GM19099 (cell line): ENCODE measurements around the gene SLC25A22.

Experiments
- POLR2A ChIP-seq: IDR thresholded peaks from 3 replicates; pipeline ENCODE4 v1.6.1; 2011; ENCODE audit warnings: low read depth; ENCODE audit not compliant: insufficient read length; ENCODE audit errors: extremely low read depth

The SLC25A22 gene

GRCh38 chr11:770642-771616 is 27.2 kb downstream of the SLC25A22 start:
- no peak for TF ChIP-seq POLR2A

DNA sequence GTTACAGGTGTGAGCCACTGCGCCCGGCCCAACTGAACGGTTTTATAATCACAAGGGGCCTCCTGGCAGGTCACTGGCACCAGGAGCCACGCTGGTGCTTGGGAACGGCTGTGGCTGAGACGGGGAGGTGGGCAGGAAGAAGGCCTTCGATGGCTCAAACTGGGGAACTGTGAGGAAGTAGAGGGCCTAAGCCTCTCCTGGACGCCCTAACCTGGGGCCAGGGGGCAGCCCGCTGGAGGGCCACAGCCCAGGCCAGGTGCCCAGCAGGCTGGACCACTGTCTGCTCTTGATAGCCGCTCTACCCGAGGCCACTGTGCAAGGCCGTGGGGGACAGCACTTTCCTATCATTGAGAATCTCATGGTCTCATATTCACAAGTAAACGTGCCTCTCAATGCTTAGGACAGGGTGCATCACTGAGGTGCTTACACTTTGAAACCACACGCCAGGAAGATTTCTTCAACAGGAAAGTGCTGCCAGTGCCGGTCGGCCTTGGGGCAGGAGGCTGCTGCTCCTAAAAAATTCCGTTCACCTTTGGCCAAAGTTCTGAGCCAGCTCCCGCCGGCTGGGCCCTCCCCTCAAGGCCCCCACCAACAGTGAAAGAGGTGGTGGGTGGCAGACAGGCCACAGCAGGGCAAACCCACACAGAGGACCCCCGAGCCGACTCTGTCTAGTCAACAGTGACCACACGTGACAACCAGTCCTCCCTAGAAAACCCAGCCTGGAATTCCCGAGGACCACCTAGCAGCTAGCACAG is 28.0 kb downstream of the SLC25A22 start:
- no peak for TF ChIP-seq POLR2A

GRCh38 chr11:767238-767637 is 30.8 kb downstream of the SLC25A22 start:
- no peak for TF ChIP-seq POLR2A

- TF ChIP-seq POLR2A = no peak
Observed at GRCh38 chr11:766936-767210, 31.2 kb downstream of the SLC25A22 start.

DNA sequence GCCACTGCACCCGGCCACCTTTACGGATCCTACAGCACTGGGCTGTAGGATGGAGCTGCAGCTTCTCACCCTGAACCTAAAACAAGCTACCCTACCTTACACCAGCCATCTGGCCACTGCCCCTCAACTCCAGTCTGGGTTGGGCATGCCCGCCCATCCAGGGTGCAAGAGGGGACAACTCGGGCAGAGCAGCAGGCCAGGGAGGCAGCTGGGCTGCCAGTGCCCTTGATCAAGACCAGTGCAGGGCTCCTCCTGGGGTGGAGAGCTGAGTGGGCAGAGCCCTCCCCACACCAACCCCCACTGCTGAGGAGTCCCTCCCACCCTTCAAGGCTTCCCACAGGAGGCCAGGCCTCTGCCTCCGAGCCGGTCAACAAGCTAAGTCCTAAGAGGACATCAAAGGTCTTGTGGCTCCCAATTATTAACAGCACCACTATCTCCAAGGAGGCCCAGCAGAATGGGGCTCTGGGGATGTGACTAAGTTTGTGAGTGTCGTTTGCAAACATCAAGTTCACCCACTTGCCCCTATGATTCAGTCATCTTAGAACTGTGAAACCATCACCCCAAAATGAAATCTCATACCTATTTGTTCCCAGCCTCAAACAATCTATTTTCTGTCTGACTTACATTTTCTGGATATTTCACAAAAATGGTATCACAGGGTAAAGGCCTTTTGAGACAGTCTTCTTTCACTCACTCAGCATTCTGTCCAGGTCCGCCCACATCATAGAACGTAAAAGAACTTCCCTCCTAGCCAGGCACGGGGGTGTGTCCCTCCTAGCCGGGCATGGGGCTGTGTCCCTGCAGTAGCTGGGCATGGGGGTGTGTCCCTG is 31.8 kb downstream of the SLC25A22 start:
- TF ChIP-seq POLR2A = no peak

DNA sequence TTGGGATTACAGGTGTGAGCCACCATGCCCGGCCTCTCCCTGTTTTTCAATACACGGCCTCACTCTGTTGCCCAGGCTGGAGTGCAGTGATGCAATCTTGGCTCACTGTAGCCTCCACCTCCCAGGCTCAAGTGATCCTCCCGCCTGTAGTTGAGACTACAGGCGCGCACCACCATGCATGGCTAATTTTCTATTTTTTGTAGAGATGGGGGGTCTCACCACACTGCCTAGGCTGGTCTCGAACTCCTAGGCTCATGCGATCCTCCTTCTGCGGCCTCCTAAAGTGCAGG is 32.3 kb downstream of the SLC25A22 start:
- no peak for TF ChIP-seq POLR2A

DNA sequence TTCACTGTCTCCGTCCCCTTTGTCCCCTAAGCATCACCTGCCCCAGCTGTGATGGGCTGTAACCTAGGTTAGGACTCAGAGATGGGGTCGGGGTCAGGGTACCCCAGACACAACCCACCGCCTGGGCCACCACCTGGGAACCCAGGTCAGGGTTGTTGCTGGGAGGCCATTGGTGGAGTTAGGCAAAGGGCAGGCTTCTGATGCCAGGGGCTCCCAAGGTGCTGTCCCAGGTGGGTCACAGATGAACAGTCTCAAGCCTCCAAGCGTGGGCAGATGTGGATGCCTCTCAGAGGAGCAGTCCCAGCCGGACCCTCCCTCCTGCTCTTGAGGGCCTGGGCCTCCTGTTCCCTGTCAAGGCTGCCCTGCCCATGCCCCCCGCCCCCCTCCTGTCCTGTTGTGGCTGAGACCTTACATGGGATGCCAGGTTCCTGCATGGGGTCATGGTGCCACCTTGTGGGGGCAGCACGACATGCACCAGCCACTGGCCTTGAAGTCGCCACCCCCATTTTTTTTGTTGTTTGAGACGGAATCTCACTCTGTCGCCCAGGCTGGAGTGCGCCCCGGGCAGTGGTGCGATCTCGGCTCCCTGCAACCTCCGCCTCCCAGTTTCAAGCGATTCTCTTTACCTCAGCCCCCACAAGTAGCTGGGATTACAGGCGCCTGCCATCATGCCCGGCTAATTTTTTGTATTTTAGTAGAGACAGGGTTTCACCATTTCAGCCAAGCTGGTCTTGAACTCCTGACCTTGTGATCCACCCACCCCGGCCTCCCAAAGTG is 32.9 kb downstream of the SLC25A22 start:
- TF ChIP-seq POLR2A = no peak

DNA sequence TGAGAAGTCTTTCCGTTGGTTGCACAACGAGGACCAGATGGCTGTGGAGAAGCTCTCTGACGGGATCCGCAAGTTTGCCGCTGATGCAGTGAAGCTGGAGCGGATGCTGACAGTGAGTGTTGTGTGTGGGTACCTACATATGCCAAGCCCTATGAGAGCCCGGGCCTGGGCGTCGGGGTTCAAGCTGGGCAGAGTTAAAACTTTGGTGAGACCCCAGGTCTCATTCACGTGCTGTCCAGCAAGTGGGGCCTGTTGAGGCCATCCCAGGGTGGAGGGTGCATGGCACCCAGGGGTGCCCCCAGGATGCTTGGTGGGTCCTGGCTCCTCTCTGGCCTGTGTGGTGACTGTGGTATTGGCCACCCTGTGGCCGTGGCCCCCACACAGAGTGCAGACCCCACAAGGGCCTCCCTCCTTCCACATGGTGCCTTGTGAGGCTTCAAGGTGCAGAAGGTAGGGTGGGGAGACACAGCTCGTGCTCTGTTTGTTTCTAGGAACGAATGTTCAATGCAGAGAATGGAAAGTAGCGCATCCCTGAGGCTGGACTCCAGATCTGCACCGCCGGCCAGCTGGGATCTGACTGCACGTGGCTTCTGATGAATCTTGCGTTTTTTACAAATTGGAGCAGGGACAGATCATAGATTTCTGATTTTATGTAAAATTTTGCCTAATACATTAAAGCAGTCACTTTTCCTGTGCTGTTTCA is 33.6 kb downstream of the SLC25A22 start:
- TF ChIP-seq POLR2A = no peak

DNA sequence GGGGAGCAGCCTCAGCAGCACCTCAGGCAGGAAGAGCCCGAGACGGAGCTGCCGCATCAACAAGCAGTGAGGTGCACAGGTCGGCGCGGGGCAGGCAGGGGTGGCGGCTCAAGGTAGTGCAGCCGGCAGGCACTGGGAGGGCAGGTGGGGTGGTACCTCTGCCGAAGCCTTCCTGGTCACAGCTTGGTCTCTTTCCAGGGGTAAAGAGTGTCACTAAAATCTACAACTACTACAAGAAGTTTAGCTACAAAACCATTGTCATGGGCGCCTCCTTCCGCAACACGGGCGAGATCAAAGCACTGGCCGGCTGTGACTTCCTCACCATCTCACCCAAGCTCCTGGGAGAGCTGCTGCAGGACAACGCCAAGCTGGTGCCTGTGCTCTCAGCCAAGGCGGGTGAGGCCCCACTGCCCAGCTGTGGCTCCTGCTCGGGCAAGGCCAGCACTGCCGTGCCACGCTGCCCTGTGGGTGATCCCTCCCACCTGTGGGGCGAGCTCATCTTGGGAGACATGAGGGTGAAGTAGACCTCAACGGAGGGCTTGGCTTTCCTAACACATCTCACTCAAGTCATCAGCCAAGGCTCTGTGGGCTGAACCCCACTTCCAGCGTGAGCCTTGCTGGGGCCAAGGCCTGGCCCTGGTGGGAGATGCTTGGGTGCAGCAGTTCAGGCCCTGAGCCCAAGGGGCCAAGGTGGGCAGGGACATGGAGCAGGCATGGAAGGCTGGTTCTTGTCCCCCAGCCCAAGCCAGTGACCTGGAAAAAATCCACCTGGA is 34.3 kb downstream of the SLC25A22 start:
- TF ChIP-seq POLR2A = no peak

GRCh38 chr11:763073-763463 is 35.0 kb downstream of the SLC25A22 start:
- TF ChIP-seq POLR2A = no peak

GRCh38 chr11:762421-763072 is 35.5 kb downstream of the SLC25A22 start:
- TF ChIP-seq POLR2A = no peak

DNA sequence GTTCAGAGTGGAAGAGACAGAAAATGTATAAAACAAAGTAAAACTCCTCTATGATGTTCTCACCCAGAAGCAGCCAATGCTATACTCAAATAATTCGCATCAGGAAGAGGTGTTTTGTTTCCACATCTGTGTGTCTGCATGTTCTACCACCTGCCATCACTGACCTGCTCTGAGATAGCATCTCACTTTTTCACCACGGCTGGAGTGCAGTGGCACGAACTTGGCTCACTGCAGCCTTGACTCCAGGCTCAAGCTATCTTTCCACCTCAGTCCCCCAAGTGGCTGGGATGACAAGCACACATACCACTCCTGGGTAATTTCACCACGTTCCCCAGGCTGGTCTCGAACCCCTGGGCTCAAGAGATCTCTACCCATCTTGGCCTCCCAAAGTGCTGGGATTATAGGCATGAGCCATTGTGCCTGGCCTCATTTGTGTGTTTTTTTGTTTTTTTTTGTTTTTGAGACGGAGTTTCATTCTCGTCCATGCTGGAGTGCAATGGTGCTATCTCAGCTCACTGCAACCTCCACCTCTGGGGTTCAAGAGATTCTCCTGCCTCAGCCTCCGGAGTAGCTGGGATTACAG is 36.5 kb downstream of the SLC25A22 start:
- TF ChIP-seq POLR2A = no peak

DNA sequence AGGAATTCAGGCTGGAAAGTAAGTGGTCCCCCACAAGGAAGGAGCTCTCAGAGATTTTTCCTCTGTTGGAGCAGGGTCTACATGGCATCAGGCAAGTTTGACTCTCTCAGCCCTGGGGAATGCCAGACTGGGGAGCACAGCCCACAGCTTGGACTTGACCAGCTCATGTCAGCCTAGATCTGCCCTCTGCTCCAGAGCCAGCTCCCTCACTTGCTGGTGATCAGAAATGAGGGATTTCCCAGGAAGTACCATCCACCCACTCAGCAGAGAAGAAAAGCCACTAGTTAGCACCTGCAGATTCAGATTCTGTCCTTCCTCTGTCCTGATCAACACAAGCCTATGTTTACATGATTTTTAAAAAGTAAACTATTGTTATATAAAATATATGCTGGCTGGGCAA is 37.8 kb downstream of the SLC25A22 start:
- no peak for TF ChIP-seq POLR2A
